Smooth muscle cell (in vitro differentiated cells): Measurements from ENCODE around the gene HEY2. TPM values are rescaled to one million over a fixed set of nuclear protein-coding genes. Genes with fewer than 3 reads are reported as not detected.
A peak's percentile ranks its signal among the peaks of the same experiment; 100 is the strongest.

Experiments used
- DNase-seq: peaks from one replicate; lab custom pipeline; 2025; ENCODE audit not compliant: unreplicated experiment; lab: John Stamatoyannopoulos, UW
- H2AFZ ChIP-seq: fragments of 200-600 bp; sonication (generic); 2 replicates; pipeline ENCODE4 v1.6.0; 2016; ENCODE audit warnings: antibody characterized with exemption, low read depth, mild to moderate bottlenecking
- H3F3A ChIP-seq: fragments of 200-600 bp; sonication (generic); 2 replicates; pipeline ENCODE4 v1.6.0; 2017; ENCODE audit warnings: antibody characterized with exemption, low read depth
- H3K27ac ChIP-seq: fragments of 200-600 bp; sonication (generic); 2 replicates; pipeline ENCODE4 v1.5.1; 2016; ENCODE audit warnings: low read depth, mild to moderate bottlenecking
- H3K27me3 ChIP-seq: fragments of 200-600 bp; sonication (generic); 2 replicates; pipeline ENCODE4 v1.6.1; 2016; ENCODE audit warnings: low read depth, mild to moderate bottlenecking
- H3K36me3 ChIP-seq: fragments of 200-600 bp; sonication (generic); 2 replicates; pipeline ENCODE4 v1.5.1; 2016; ENCODE audit warnings: low read depth
- H3K4me1 ChIP-seq: fragments of 200-600 bp; sonication (generic); 2 replicates; pipeline ENCODE4 v1.5.1; 2016; ENCODE audit warnings: low read depth
- H3K4me2 ChIP-seq: fragments of 200-600 bp; sonication (generic); 2 replicates; pipeline ENCODE4 v1.6.0; 2016; ENCODE audit warnings: mild to moderate bottlenecking
- H3K4me3 ChIP-seq: fragments of 200-600 bp; sonication (generic); 2 replicates; pipeline ENCODE4 v1.5.1; 2016; ENCODE audit warnings: mild to moderate bottlenecking
- H3K79me2 ChIP-seq: fragments of 200-600 bp; sonication (generic); 2 replicates; pipeline ENCODE4 v1.6.0; 2016; ENCODE audit warnings: low read depth, mild to moderate bottlenecking
- H3K9ac ChIP-seq: fragments of 200-600 bp; sonication (generic); 2 replicates; pipeline ENCODE4 v1.6.0; 2016; ENCODE audit warnings: low read depth
- H3K9me3 ChIP-seq: fragments of 200-600 bp; sonication (generic); replicated peaks from 2 replicates; pipeline ENCODE4 v1.5.1; 2016; ENCODE audit warnings: low read depth
- H4K20me1 ChIP-seq: fragments of 200-600 bp; sonication (generic); 2 replicates; pipeline ENCODE4 v1.6.0; 2016; ENCODE audit warnings: low read depth
- WGBS: methylation state at CpG from one replicate; pipeline ENCODE4 v1.1.7; 2016; ENCODE audit warnings: low lambda C conversion rate; 5-methylcytosine and 5-hydroxymethylcytosine counted together
- polyA plus RNA-seq: library from polyadenylated mRNA; unstranded; fragments of >200 nt; fragmentation: Nextera tagmentation; extraction: Ambion mirVana; gene quantifications from 2 replicates; pipeline ENCODE4 v1.2.1, GENCODE V29; 2016
- total RNA-seq: library from RNA; depleted of rRNA; stranded (reverse); fragments of >200 nt; gene quantifications from 2 replicates; pipeline ENCODE4 v1.2.3, GENCODE V29; 2014
- TF ChIP-seq, protein P1 (sequence below): fragments of 200-600 bp; sonication (generic); IDR thresholded peaks from 2 replicates; pipeline ENCODE4 v1.5.1; 2017; ENCODE audit warnings: borderline replicate concordance, mild to moderate bottlenecking, antibody characterized with exemption; ENCODE audit not compliant: insufficient read depth, poor library complexity, severe bottlenecking

HEY2 gene
- total and polyA plus RNA-seq, 2 experiments from 2014 or later, result 17.2 to 35.2 TPM

DNA sequence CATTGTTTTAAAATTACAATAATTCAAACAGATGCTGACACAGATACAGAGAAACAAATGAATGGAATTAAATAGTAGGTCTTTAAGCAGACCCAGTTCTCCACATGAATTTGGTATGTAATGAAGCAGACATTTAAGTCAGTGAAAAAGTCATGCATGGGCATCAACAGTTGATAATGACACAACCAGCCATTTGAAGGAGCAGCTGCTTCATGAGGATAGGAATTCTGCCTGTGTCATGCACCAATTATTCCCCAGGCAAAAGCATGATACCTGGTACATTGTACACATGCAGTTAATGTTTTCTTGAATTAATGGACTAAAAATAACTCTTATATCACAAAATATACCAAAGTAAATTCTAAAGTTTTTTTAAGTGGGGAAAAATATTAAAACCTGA, 11.2 kb upstream of the HEY2 start:
- Histone ChIP-seq H3K4me1 (no peaks in the 10 kb centered on the region), H3K9ac (no peak overlapping the region), H3K4me3 (no peak overlapping the region), H3K4me2 (no peak overlapping the region), H3K27ac (no peak overlapping the region), H3K9me3 (no peaks in the 10 kb centered on the region), H3K36me3 (no peaks in the 10 kb centered on the region), H3K79me2 (no peaks in the 10 kb centered on the region), H3K27me3 (no peaks in the 10 kb centered on the region), H3F3A (no peaks in the 10 kb centered on the region), H2AFZ (no peak overlapping the region), H4K20me1 (no peaks in the 10 kb centered on the region)
- DNase-seq, result no peak
- TF ChIP-seq, protein P1, sequence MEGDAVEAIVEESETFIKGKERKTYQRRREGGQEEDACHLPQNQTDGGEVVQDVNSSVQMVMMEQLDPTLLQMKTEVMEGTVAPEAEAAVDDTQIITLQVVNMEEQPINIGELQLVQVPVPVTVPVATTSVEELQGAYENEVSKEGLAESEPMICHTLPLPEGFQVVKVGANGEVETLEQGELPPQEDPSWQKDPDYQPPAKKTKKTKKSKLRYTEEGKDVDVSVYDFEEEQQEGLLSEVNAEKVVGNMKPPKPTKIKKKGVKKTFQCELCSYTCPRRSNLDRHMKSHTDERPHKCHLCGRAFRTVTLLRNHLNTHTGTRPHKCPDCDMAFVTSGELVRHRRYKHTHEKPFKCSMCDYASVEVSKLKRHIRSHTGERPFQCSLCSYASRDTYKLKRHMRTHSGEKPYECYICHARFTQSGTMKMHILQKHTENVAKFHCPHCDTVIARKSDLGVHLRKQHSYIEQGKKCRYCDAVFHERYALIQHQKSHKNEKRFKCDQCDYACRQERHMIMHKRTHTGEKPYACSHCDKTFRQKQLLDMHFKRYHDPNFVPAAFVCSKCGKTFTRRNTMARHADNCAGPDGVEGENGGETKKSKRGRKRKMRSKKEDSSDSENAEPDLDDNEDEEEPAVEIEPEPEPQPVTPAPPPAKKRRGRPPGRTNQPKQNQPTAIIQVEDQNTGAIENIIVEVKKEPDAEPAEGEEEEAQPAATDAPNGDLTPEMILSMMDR, result no peak

DNA sequence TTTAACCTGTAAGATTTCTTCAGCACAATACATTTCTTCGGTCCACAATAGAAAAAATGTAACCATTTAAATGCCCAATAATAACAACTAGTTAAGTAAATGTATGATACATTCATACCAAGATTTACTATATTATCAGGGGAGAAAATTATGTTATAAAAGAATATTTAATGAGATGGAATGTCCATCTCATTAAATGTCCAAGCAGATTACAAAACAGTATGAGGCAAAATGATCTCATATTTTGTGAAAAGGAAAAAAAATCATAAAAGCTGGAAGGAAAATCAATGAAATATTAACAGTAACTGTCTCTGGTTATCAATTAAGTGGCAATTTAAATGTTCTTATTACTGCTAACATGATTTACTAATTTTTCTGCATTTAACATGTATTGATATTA, 10.1 kb upstream of the HEY2 start:
- Histone ChIP-seq H3K4me1 (no peaks in the 10 kb centered on the region), H3K27ac (no peak overlapping the region), H3K9ac (no peak overlapping the region), H3K4me3 (no peak overlapping the region), H2AFZ (no peak overlapping the region), H3K9me3 (no peaks in the 10 kb centered on the region), H4K20me1 (no peaks in the 10 kb centered on the region), H3K36me3 (no peaks in the 10 kb centered on the region), H3K27me3 (no peaks in the 10 kb centered on the region), H3K79me2 (no peaks in the 10 kb centered on the region), H3K4me2 (no peak overlapping the region), H3F3A (no peaks in the 10 kb centered on the region)
- TF ChIP-seq, protein P1, result no peak
- DNase-seq, result no peak
- WGBS, result 100% methylated on average over 1 of the region's 1 CpG

DNA sequence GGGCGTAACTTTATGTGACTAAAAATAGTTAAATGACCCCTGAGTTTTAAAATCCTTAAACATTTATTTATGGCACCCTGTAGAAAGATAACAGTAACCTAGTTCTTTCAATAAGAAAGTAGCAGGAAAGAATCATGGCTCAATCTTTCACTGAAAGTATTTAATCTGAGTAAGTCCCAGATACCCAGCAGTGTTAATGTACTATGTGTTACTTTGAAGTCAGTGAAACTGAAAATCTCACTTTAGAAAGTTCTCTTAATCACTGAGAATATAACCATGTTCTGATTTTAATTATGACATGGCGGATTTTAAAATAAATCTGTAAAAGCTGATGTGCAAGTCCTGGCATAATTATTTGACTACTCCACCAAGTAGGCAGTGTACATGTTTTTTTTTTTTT, 8.1 kb upstream of the HEY2 start:
- TF ChIP-seq, protein P1, result no peak
- no peak for DNase-seq
- WGBS, result 95% methylated on average over 2 of the region's 2 CpGs

DNA sequence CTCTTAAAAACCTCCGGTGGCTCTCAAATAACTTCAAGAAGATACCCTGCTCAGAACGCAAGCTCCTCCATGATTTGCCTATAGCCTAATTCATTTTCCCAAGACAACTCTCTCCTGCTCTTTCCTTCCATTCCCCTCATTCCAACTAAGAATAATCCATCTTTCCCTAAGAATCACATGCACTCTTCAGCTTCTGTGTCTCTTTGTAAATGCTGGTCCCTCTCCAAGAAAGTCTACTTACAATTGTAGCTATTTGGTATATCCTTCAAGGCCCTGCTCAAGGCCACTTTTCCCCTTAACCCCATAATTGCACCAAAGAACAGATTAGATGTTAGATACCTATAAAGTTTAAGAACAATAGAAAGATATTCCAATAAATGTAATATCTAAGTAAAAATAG, 7.4 kb upstream of the HEY2 start:
- Histone ChIP-seq H3K9me3 (no peaks in the 10 kb centered on the region), H3K4me3 (no peak overlapping the region), H3K4me1 (peaks cover 10% of the 10 kb centered on the region), H3K27me3 (no peaks in the 10 kb centered on the region), H3K36me3 (no peaks in the 10 kb centered on the region), H3K27ac (no peak overlapping the region), H3F3A (peaks cover 6% of the 10 kb centered on the region), H3K79me2 (no peaks in the 10 kb centered on the region), H4K20me1 (no peaks in the 10 kb centered on the region), H2AFZ (peak overlapping the region; percentile 33), H3K9ac (no peak overlapping the region), H3K4me2 (no peak overlapping the region)
- TF ChIP-seq, protein P1, result no peak
- WGBS, result 98% methylated on average over 2 of the region's 2 CpGs
- DNase-seq, result no peak

More for the DNA sequence above, 8.1 kb upstream of the HEY2 start:
- Histone ChIP-seq H4K20me1 (no peaks in the 10 kb centered on the region), H3F3A (peaks cover 4% of the 10 kb centered on the region), H2AFZ (no peak overlapping the region), H3K27ac (no peak overlapping the region), H3K4me1 (peaks cover 7% of the 10 kb centered on the region), H3K4me2 (no peak overlapping the region), H3K4me3 (no peak overlapping the region), H3K36me3 (no peaks in the 10 kb centered on the region), H3K79me2 (no peaks in the 10 kb centered on the region), H3K9me3 (no peaks in the 10 kb centered on the region), H3K27me3 (no peaks in the 10 kb centered on the region), H3K9ac (no peak overlapping the region)
